IPS DF 4.7 (cell line): ENCODE measurements around the gene SRSF2.
"Not testable (repeated sequence)": the region's sequence is repeated elsewhere in the genome, so short reads cannot be mapped to it uniquely, and the experiment has no call there.

Experiments
- DNase-seq: peaks from one replicate; pipeline ENCODE4 v3.0.0-alpha.2; 2013; ENCODE audit warnings: low spot score; ENCODE audit errors: extremely low read depth

SRSF2 gene

DNA sequence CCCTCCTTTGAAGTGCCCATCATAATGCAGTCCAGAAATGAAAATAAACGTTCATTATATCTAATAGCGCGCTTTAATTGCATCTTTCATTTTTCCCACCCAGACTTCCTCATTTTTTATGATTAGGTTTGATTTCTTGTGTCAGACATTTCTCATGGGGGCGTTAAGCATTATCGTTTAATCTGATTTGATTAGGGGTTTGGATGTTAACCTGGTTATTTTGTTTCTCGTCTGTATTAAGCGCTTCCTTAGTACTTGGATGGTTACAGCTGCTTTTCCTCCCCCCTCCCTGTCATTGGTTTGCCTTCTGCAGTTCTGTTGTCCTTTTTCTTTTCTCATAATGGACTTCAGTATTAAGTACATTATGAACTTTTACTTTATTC is 1.3 kb upstream of the SRSF2 start:
- no peak for DNase-seq

DNA sequence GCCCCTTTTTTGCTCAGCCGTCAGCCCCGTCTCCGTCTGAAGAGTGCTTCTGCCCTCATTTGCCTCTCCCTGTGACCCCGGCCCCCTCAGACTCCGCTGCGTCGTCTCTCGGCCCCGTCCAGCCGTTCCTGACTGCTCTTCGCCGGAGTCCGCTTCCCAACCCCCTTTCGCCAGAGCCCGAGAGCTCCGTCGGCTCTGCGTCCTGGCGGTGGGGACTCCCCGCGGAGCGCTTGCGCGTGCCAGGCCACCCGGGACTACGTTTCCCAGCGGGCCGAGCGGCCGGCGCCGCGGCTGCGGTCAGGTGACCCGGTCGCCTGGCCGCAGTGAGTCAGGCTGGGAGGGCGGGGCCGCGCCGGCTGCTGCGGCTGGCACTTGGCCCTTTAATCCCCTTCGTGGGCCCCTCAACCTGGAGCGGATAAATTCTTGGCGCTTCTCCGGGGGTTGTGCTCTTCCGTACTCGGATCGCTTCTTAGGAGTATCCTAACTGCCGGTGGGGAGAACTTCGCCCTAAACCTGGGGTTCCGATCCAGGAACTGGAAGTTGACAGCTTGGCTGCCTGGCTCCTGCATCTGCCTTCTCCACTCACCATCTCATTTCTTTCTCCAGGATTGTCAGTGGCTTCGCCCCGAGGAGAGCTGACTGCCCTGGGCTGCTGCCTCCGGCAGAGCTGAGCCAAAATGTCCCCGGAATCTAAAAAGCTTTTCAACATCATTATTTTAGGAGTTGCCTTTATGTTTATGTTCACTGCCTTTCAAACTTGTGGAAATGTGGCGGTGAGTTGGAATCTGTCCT is 741 bp upstream of the SRSF2 start, which contains the start of gene MFSD11:
MFSD11 (plus strand) TSS at position 444 of the 792 bp plus-strand sequence; CDS start at position 678, 234 bp downstream.
- peak; percentile 68 for DNase-seq

DNA sequence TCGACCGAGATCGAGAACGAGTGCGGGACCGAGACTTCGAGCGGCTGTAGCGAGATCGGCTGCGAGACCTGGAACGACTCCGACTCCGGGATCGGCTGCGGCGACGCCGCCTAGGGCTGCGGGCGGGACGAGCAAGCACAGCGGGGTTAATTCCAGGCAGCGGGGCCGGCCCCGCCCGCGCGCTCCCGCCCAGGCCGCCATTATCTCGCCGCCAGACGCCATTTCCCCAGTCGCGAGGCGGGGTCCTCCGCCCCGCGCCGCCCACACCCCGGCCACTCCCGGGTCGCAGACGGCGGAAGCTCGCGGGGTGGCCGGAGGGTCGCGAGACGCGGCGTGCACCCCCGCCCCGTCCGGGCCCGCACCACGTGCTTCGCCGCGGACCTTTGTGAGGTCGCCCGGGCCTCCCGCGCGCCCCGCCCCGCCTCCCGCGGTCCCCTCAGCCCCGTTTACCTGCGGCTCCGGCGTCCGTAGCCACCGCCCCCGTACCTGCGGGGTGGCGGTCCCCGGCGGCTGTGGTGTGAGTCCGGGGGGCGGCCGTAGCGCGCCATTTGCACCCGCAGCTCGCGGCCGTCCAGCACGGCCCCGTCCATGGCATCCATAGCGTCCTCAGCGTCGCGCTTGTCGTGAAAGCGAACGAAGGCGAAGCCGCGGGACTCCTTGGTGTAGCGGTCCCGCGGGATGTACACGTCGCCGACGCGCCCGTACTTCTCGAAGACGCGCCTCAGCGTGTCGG is 616 bp downstream of the SRSF2 start:
- DNase-seq = no peak

DNA sequence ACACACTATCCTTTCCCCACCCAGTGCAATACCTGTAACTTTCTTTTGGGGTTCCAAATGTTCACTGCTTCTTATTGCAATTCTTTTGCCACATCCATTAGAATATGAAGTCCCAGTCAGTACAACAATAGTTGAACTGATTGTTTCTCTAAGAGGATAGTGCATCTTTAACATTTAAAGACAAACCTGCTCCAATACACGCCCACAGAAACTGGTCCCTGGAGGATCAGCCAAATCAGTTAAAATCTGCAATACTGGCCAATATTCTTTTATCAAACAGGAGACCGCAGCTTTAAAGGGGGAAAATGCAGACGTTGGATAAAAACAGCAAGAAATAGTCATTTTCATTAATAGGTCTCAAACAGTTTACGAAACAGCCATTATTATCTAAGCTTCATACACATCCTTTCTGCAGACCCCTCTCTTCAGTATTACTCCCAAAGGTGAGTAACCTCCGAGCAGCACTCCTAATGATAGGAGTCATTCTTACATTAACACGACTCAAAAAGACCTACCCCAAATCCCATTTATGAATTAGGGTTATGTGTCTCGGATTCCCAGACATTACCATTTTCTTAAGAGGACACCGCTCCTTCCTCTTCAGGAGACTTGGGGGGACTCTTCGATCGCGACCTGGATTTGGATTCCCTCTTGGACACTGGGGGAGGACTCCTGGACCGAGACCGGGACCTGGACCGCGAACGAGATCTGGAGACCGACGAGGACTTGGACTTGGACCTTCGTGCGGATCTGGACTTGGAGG is 1.4 kb downstream of the SRSF2 start:
- DNase-seq = no peak

DNA sequence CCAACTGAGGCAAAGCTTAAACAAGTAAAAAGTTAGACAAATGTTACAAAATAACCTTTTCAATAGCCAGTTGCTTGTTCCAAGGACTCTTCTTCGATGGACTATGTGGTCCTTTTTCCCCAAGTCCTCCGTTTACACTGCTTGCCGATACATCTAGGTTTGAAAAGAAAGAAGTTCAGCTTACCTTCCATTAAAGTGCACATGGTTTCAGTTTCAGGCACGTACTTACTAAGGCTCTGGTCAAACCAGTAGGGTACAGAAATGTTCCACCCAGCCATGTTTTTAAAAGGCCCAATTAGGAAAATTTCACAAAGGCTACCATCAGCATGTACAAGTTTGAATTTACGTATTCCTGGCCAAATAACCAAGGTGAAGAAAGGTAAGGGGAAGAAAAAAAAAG is 2.1 kb downstream of the SRSF2 start:
- no peak for DNase-seq

DNA sequence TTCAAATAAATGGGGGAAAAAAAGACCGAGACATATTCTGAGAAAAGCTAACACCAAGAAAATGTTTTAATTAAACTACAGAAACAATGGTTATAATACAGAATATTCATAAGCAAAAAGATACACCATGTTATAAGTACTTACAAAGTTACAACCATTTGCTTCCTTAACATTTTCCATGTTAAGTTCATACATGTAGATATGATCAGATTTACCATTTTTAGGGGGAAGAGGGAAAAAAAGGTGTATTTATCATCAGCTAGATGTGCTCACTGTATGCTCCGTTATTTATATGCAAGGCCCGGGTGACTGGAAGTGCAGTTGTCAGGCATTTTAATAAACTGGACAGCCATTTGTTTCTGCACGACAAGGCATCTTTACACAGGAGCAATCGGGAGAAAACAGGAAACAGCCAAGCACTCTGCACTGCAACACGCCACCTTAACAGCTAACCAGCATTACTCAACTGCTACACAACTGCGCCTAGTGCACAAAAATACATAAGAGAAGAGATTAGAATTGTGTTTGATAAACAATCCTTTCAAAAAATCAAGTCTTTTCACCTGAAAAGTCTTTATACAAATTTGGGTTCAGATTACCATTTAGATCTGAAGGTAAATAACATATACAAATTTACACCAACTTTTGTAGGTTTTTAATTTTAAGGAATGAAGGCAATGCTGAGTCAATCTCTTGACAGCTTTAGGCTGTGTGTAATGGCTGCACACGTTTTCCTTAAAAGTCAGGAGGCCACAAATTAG is 2.9 kb downstream of the SRSF2 start:
- no peak for DNase-seq

DNA sequence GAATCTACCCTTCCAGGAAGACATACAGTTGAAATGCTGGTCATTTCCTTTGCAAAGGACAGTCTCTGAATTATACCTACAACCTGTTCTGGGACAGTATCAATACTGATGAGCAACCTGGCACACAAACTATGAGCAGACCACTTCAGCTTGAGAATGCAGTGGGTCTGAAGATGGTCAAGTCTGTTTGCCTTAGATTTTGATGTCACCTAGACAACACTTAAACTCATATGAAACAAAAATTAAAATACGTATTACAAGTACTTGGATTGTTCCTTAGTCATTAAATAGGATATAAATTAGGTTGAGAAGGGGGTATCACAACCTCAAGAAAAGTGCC is 3.5 kb downstream of the SRSF2 start:
- DNase-seq = no peak

DNA sequence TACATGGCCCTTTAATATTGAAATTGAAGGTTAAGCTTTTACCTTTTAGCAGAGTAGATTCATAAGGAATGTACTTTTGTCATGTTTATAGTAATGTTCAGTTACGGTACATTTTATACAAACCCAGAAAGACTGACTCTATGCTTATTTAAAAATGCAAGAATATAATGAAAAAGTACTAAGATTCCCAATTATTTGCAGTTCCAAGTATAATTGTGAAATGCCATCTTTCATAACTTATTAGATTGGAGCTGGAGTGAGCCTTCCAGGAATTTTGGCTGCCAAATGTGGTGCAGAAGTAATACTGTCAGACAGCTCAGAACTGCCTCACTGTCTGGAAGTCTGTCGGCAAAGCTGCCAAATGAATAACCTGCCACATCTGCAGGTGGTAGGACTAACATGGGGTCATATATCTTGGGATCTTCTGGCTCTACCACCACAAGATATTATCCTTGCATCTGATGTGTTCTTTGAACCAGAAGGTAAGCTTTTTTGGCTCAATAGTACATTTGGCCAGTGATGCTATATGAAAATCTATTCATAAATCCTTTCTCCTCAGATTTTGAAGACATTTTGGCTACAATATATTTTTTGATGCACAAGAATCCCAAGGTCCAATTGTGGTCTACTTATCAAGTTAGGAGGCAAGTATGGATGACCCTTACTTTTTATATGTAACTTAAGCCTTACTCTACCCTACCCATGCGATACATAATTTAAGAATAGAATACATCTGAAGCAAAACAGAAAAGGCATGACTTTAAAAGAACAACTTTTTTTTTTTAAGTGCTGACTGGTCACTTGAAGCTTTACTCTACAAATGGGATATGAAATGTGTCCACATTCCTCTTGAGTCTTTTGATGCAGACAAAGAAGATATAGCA is 4.2 kb downstream of the SRSF2 start:
- no peak for DNase-seq

DNA sequence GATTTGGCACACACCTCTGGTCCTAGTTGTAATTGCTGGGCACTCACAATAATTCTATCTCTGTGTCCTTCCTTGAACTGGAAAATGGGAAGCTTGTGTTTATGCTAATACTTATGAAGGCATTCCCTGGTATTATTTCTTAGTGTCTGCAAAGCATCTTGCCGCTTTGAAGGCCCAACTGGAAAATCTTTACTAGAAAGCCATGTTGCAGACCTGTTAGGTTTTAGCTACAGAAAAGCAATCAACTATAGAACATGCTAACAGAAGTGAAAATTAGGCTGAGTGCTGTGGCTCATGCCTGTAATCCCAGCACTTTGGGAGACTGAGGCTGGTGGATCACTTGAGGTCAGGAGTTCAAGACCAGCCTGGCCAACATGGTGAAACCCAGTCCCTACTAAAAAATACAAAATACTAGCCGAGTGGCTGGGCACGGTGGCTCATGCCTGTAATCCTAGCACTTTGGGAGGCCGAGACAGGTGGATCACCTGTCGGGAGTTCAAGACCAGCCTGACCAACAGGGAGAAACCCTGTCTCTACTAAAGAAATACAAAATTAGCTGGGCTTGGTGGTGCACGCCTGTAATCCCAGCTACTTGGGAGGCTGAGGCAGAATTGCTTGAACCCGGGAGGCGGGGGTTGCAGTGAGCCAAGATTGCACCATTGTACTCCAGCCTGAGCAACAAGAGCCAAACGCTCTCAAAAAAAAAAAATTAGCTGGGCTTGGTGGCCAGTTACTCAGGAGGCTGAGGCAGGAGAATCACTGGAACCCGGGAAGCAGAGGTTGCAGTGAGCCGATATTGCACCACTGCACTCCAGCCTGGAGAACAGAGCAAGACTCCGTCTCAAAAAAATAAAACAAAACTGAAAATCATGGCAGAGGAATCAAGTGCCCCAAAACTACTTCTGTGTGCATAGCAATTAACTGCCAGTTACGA is 5.1 kb downstream of the SRSF2 start:
- DNase-seq = not testable (repeated sequence)

DNA sequence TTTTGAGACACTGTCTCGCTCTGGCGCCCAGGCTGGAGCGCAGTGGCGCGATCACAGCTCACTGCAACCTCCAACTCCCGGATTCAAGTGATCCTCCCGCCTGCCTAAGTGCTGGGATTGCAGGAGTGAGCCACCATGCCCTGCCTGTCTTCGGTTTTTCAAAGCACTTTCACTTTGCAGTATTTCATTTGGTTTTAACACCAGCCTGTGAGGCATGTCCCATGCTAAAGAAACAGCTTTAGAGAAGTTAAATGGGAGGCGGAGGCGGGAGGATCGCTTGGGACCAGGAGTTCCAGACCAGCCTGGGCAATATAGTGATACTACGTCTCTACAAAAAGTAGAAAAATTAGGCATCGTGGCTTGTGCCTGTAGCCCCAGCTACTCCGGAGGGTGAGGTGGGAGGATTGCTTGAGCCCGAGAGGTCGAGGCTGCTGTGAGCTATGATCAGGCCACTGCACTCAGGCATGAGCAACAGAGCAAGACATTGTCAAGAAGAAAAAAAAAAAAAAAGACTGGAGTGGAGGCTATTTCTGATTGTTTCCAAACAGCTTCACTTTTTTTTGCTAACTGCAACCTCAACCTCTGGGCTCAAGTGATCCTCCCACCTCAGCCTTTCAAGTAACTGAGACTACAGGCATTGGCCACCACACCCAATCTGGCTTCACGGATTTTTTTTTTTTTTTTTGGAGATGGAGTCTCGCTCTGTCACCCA is 9.2 kb downstream of the SRSF2 start:
- DNase-seq = no peak

DNA sequence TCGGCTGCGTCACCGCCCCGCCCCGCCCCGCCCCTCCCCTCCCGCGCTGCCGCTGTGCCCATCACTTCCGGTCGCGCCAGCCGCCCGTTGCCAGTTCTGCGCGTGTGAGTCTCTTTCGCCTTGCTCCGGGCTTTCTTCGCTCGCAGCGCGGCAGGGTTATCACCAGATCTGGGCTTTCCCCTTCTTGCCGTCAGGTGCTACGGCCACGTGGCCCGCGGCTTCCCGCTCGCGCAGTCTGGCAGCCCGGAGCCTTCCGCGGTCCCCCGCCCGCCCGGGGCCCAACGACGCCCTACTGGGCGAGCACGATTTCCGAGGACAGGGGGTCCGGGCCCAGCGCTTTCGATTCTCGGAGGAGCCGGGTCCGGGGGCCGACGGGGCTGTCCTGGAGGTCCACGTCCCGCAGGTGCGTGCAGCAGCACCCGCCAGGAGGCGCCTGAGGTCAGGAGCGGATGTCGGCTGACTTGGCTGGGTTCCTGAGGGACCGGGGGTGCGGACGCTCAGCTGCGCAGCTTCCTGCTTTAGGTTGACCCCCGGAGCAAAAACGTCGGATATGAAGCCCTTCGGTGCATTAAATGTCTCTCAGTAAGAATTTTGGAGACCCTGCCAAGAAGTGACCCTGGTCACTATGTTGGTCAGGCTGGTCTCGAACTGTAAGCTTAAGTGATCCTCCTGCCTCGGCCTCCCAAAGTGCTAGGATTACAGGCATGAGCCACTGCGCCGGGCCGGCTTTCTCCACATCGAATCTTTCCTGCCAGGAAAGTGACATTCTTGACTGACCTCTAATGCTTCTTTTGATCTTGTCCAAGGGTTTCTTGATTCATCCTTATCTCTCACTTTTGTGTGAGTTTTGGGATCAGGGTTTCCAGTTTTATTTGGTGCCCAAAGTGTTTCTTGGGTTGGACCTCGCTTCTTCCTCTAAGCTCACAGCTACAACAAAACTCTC is 10.1 kb downstream of the SRSF2 start, which contains the start of gene METTL23:
METTL23 (plus strand) TSS at position 64 of the 943 bp plus-strand sequence. CDS start 2,872 bp downstream, outside the sequence.
- DNase-seq = no peak

DNA sequence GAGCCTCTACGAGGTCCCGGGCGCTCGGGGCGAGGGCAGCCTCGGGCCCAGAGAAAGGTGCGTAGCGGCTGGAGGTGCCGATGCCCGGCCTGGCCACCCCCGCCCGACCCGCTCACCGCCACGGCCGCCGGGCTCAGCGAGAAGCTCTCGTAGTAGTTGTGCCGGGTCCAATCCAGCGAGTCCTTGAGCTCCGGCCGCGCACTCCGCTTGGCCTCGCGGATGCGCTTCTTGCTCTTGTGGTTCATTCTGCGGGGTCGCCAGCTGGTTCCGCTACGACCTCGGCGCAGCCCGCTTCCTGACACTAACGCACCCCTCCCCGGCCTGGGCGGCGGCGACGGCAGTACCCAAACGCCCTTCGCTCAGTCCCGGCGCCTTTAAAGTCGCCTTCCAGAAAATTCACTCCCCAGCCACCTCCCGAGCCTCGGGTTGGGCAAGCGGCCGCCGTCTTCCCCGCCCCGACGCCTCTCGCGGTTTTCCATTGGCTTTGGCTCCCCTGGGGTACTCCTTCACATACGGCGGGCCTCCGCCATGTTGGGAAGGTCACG is 10.8 kb downstream of the SRSF2 start, which contains the start of gene JMJD6:
JMJD6 (minus strand) TSS at position 376 of the 545 bp plus-strand sequence; CDS start at position 245, 131 bp downstream.
- DNase-seq = peak; percentile 80

DNA sequence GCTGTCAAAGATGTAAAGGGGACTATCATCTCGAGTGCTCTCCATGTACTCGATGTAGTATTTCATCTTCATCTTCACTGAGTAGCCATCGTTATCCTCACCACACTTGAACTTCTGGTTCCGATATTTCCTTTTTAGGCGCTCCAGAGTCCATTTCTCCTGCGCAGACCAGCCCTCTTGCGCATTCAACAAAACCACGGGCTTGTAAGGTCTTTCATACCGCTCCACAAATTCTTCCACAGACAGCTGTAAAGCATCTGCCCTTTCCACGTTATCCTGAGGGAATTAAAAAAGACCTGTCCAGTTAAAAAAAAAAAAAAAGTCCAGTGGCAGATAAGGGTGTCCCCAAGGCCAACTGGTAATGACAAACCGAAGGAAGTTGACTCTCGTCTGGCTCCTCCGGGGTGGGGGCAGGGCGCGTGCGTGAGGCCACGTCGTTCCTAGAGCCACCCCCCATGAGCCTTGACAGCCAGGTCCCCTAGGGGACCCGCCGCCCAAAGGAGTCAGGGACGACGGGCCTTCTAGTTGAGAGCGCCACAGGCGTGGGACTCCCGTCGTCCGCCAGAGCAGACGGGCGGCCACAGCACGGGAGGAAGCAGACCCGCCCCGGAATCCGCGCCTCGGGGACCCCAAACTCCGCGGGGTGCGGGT is 11.4 kb downstream of the SRSF2 start:
- no peak for DNase-seq

DNA sequence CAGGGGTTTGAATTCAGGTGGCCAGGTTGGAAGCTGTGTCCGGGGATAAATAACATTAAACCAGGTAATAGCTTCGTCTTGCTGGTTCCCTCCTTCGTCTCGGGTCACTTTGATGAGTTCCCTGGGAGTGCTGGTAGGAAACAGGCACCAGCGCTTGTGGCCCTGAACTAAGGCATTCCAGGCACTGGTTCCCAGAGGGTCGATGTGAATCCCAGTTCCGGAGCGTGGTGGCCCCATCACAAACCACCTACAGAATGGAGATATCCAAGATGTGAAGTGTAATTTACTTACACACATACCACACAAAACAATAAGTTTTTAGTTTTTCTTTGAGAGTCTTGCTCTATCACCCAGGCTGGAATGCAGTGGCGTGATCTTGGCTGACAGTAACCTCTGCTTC is 13.3 kb downstream of the SRSF2 start:
- DNase-seq = no peak

DNA sequence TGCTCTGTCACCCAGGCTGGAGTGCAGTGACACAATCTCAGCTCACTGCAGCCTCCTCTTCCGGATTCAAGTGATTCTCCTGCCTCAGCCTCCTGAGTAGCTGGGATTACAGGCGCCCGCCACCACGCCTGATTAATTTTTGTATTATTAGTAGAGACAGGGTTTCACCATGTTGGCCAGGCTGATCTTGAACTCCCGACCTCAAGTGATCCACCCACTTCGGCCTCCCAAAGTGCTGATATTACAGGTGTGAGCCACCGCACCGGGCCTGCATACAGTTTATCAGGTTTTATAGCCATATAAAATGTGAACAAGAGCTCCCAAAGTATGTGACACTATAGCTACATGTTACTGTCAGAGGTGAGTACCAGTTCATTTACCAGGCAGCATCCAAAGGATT is 14.2 kb downstream of the SRSF2 start:
- not testable (repeated sequence) for DNase-seq

DNA sequence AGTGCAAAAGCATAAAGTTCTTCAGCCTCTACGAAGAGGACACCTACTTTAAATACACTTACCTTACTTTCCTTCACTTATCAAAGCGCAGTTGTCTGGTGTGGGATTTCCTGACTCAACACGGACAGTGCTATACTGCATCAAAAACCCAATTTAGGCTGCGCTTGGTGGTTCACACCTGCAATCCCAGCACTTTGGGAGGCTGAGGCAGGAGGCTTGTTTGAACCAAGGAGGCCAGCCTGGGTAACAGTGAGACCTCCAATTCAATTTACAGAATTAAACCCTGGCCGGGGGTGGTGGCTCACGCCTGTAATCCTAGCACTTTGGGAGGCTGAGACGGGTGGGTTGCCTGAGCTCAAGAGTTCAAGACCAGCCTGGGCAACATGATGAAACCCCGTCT is 14.9 kb downstream of the SRSF2 start:
- no peak for DNase-seq
